Suprapubic skin (tissue), 4 donors: ENCODE measurements around the gene IRF7. TPM values are rescaled to one million over a fixed set of nuclear protein-coding genes. Genes with fewer than 3 reads are reported as not detected.

Source experiments
- DNase-seq, 2 donors: peaks; one replicate each; pipeline ENCODE4 v3.0.0-alpha.2; 2019; ENCODE audit warnings: low spot score in 2 of 2
- H3K27ac ChIP-seq: fragments of 200-600 bp; sonication (generic); one replicate; pipeline ENCODE4 v1.5.1; 2019
- H3K27me3 ChIP-seq: fragments of 200-600 bp; sonication (generic); one replicate; pipeline ENCODE4 v1.5.1; 2019
- H3K36me3 ChIP-seq: fragments of 200-600 bp; sonication (generic); one replicate; pipeline ENCODE4 v1.5.1; 2019
- H3K4me1 ChIP-seq: fragments of 200-600 bp; sonication (generic); one replicate; pipeline ENCODE4 v1.5.1; 2019
- H3K4me3 ChIP-seq: fragments of 200-600 bp; sonication (generic); one replicate; pipeline ENCODE4 v1.5.1; 2019; ENCODE audit warnings: mild to moderate bottlenecking
- H3K9me3 ChIP-seq: fragments of 200-600 bp; sonication (generic); one replicate; pipeline ENCODE4 v1.5.1; 2019
- CTCF ChIP-seq, 2 donors: fragments of 200-600 bp in 1 of 2; fragments of 450-650 bp in 1 of 2; sonication (generic) in 1 of 2; IDR thresholded peaks; one replicate each; pipeline ENCODE4 v1.5.1; 2016 to 2019; ENCODE audit warnings: antibody characterized with exemption in 2 of 2, mild to moderate bottlenecking in 1 of 2, moderate library complexity in 1 of 2
- EP300 ChIP-seq: sonication (generic); formaldehyde crosslinking; IDR thresholded peaks from one replicate; pipeline ENCODE4 v1.6.1; 2017; ENCODE audit warnings: antibody characterized with exemption
- POLR2A ChIP-seq, 2 donors: fragments of 450-650 bp; IDR thresholded peaks; one replicate each; pipeline ENCODE4 v1.6.1; 2017; ENCODE audit warnings: antibody characterized with exemption in 2 of 2, mild to moderate bottlenecking in 2 of 2, moderate library complexity in 2 of 2
- POLR2AphosphoS5 ChIP-seq, 3 donors: sonication (generic); formaldehyde crosslinking; IDR thresholded peaks; one replicate each; pipeline ENCODE4 v1.6.1; 2017; ENCODE audit warnings: antibody characterized with exemption in 3 of 3
- WGBS: methylation state at CpG from one replicate; pipeline ENCODE4 v1.1.5; 2018; 5-methylcytosine and 5-hydroxymethylcytosine counted together
- total RNA-seq, 4 donors: library from RNA; depleted of rRNA; stranded (reverse); fragments of >200 nt; gene quantifications; one replicate each; pipeline ENCODE4 v1.1.0, GENCODE V29; 2016

IRF7 gene
- total RNA-seq, 4 donors from 2014 or later, result 20.9 to 34.0 (median 26.6) TPM

- Histone ChIP-seq H3K4me1 (peaks cover 69% of the 10 kb centered on the region), H3K27ac (peak overlapping the region; percentile 42), H3K4me3 (no peak overlapping the region), H3K27me3 (no peaks in the 10 kb centered on the region), H3K36me3 (no peaks in the 10 kb centered on the region), H3K9me3 (no peaks in the 10 kb centered on the region)
- DNase-seq, result no peak
- no peak for TF ChIP-seq EP300
- TF ChIP-seq POLR2A (IDR thresholded peaks at IDR 0.05), result no peak
- no peak for TF ChIP-seq POLR2AphosphoS5 (IDR thresholded peaks at IDR 0.05)
- no peak for TF ChIP-seq CTCF (IDR thresholded peaks at IDR 0.05)
- WGBS, result 82% methylated on average over 4 of the region's 18 CpGs
These were observed 52.5 kb downstream of the IRF7 start for GRCh38 chr11:563066-563811.

Other genes starting within 250 kb of the IRF7 start
- 1 to 10 TPM; 1.2 to 3.0 (median 1.6) TPM for gene B4GALNT4, start 246.5 kb downstream of the IRF7 start, total RNA-seq
- gene PKP3, start 221.7 kb downstream of the IRF7 start, total RNA-seq, result 100 to 1,000 TPM; 318 to 486 (median 428) TPM
- gene SIGIRR, start 201.0 kb downstream of the IRF7 start, total RNA-seq, result 10 to 100 TPM; 14.2 to 26.0 (median 16.5) TPM
- 100 to 1,000 TPM in 2 of 4 donors, 10 to 100 TPM in 2; 76.8 to 166 (median 103) TPM for gene ANO9, start 173.9 kb downstream of the IRF7 start, total RNA-seq
- gene PTDSS2, start 165.7 kb downstream of the IRF7 start, total RNA-seq, result 10 to 100 TPM; 22.3 to 31.0 (median 25.3) TPM
- 100 to 1,000 TPM; 378 to 392 (median 383) TPM for gene RNH1, start 108.7 kb downstream of the IRF7 start, total RNA-seq
- 100 to 1,000 TPM in 2 of 4 donors, 10 to 100 TPM in 2; 82.9 to 131 (median 96.2) TPM for gene HRAS, start 80.4 kb downstream of the IRF7 start, total RNA-seq
- gene LRRC56, start 78.4 kb downstream of the IRF7 start, total RNA-seq, result 1 to 10 TPM; 1.7 to 2.4 (median 2.1) TPM
- 10 to 100 TPM in 1 of 4 donors, 1 to 10 TPM in 3; 6.3 to 17.8 (median 8.7) TPM for gene LMNTD2, start 55.2 kb downstream of the IRF7 start, total RNA-seq
- gene RASSF7, start 55.0 kb downstream of the IRF7 start, total RNA-seq, result 100 to 1,000 TPM in 1 of 4 donors, 10 to 100 TPM in 3; 82.6 to 113 (median 87.0) TPM
- 10 to 100 TPM; 27.9 to 55.6 (median 42.0) TPM for gene PHRF1, start 39.5 kb downstream of the IRF7 start, total RNA-seq
- 1 to 10 TPM in 1 of 4 donors, under 1 TPM in 1, not detected in 2; 0.53 to 1.1 TPM for gene CDHR5, start 9.0 kb upstream of the IRF7 start, total RNA-seq
- not detected for gene SCT, start 11.2 kb upstream of the IRF7 start, total RNA-seq
- 1 to 10 TPM in 1 of 4 donors, under 1 TPM in 1, not detected in 2; 0.97 to 1.2 TPM for gene DRD4, start 21.3 kb upstream of the IRF7 start, total RNA-seq
- 10 to 100 TPM; 37.0 to 60.6 (median 43.7) TPM for gene DEAF1, start 79.3 kb upstream of the IRF7 start, total RNA-seq
- gene TMEM80, start 79.9 kb upstream of the IRF7 start, total RNA-seq, result 10 to 100 TPM; 31.5 to 53.6 (median 39.1) TPM
- gene EPS8L2, start 90.3 kb upstream of the IRF7 start, total RNA-seq, result 100 to 1,000 TPM; 107 to 193 (median 140) TPM
- gene TALDO1, start 131.5 kb upstream of the IRF7 start, total RNA-seq, result 100 to 1,000 TPM; 107 to 197 (median 179) TPM
- 10 to 100 TPM; 27.2 to 68.2 (median 46.0) TPM for gene GATD1, start 161.5 kb upstream of the IRF7 start, total RNA-seq
- gene CEND1, start 174.1 kb upstream of the IRF7 start, total RNA-seq, result not detected
- 10 to 100 TPM; 11.2 to 14.7 (median 13.7) TPM for gene SLC25A22, start 182.3 kb upstream of the IRF7 start, total RNA-seq
- gene PIDD1, start 189.3 kb upstream of the IRF7 start, total RNA-seq, result 10 to 100 TPM; 14.1 to 71.9 (median 33.5) TPM
- gene RPLP2, start 194.0 kb upstream of the IRF7 start, total RNA-seq, result 1,000 to 10,000 TPM in 2 of 4 donors, 100 to 1,000 TPM in 2; 692 to 1,129 (median 991) TPM
- 100 to 1,000 TPM in 1 of 4 donors, 10 to 100 TPM in 3; 74.9 to 117 (median 85.9) TPM for gene PNPLA2, start 203.0 kb upstream of the IRF7 start, total RNA-seq
- gene CRACR2B, start 212.0 kb upstream of the IRF7 start, total RNA-seq, result 10 to 100 TPM; 14.0 to 35.5 (median 29.6) TPM
- gene CD151, start 217.0 kb upstream of the IRF7 start, total RNA-seq, result 100 to 1,000 TPM; 108 to 162 (median 150) TPM
- gene POLR2L, start 226.6 kb upstream of the IRF7 start, total RNA-seq, result 10 to 100 TPM; 31.1 to 76.4 (median 56.4) TPM
- gene TSPAN4, start 226.9 kb upstream of the IRF7 start, total RNA-seq, result 10 to 100 TPM; 47.1 to 78.9 (median 59.7) TPM